NT2/D1 (cell line): Measurements from ENCODE around the gene SLC22A15.

Experiments used
- SUZ12 ChIP-seq: IDR thresholded peaks from 2 replicates; pipeline ENCODE4 v1.6.1; 2011; ENCODE audit not compliant: insufficient read length, insufficient read depth; ENCODE audit errors: extremely low read depth
- YY1 ChIP-seq: IDR thresholded peaks from 2 replicates; pipeline ENCODE4 v1.6.1; 2011; ENCODE audit not compliant: insufficient read length, insufficient read depth

DNA sequence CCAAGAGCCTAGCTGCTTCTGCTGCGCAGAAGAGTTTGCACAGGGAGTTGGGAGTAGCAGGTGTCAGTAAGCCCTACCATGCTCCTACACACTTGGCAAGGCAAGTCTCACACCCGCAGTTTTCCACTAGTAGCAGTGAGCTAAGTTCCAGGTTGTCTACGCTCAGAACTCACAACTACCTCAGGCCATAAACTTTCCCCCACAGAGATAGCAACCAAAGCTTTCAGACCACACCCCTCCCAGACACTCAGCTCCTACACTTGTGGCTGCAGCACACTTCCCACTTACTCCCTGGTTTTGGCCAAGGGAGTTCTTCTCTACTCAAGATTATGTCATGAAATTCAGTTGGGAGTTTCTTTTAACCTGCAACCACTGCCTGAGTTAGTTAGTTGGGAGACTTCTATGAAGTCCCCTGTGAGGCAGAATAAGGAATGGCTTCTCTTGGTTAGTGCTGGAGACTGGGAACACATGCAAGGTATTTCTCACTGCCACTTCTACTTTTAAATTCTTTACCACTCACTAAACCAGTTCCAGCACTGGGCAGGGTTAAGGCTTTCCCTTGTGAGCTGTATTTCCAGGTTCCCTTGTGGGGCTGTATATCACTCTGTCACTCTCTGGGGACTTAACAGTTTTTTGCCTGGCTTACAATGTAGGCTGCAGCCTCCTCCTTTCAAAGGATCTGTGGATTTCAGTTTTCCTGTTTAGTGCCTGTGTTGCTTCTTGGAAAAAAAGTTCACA lies 116.6 kb downstream of the SLC22A15 start:
- TF ChIP-seq YY1, result no peak
- no peak for TF ChIP-seq SUZ12
